GM19467 (cell line): ENCODE measurements around the gene MTNR1A.

Source experiments
- ATAC-seq: cut with Tn5 transposase; IDR thresholded peaks from one replicate; pipeline ENCODE4 v1.9.1; 2021; ENCODE audit warnings: mild to moderate bottlenecking, moderate library complexity; ENCODE audit not compliant: unreplicated experiment

The MTNR1A gene

GRCh38 chr4:186494496-186494895, 60.9 kb downstream of the MTNR1A start:
- no peak for ATAC-seq

GRCh38 chr4:186487726-186488125, 67.6 kb downstream of the MTNR1A start:
- no peak for ATAC-seq

GRCh38 chr4:186486172-186486571, 69.2 kb downstream of the MTNR1A start:
- ATAC-seq, result no peak

GRCh38 chr4:186485561-186486062, 69.8 kb downstream of the MTNR1A start:
- no peak for ATAC-seq

- ATAC-seq, result no peak
Observed at GRCh38 chr4:186485150-186485549, 70.2 kb downstream of the MTNR1A start.

GRCh38 chr4:186483656-186484055, 71.7 kb downstream of the MTNR1A start:
- ATAC-seq, result no peak
